ENCODE data around the gene KLK13.

The KLK13 gene

GRCh38 chr19:51019544-51019925 lies 45.4 kb downstream of the KLK13 start, which contains the start of gene KLK10:
Gene KLK10, minus strand, starts transcription at chr19:51019709. Its CDS starts 579 bp downstream, at chr19:51019130.
- no peak for DNase-seq (ENCODE audit: low read depth, low spot score)

GRCh38 chr19:51018745-51019543 lies 45.9 kb downstream of the KLK13 start:
- DNase-seq (ENCODE audit: low read depth, low spot score), result no peak

GRCh38 chr19:51016798-51017683 lies 47.9 kb downstream of the KLK13 start:
- peak; percentile 16 for DNase-seq (ENCODE audit: low read depth, low spot score)

- no peak for DNase-seq (ENCODE audit: low read depth, low spot score)
Observed at GRCh38 chr19:51015691-51016267, 49.1 kb downstream of the KLK13 start.

GRCh38 chr19:51014242-51014641 lies 50.6 kb downstream of the KLK13 start:
- no peak for DNase-seq (ENCODE audit: low read depth, low spot score)

GRCh38 chr19:51012661-51013190 lies 52.2 kb downstream of the KLK13 start:
- no peak for DNase-seq (ENCODE audit: low read depth, low spot score)

- DNase-seq (ENCODE audit: low read depth, low spot score), result no peak
Observed at GRCh38 chr19:51010066-51010795, 54.7 kb downstream of the KLK13 start.

- DNase-seq (ENCODE audit: low read depth, low spot score), result no peak
Observed at GRCh38 chr19:51009061-51009891, 55.6 kb downstream of the KLK13 start.

- no peak for DNase-seq (ENCODE audit: low read depth, low spot score)
Observed at GRCh38 chr19:51007488-51007887, 57.4 kb downstream of the KLK13 start.

GRCh38 chr19:51006406-51006805 lies 58.5 kb downstream of the KLK13 start:
- DNase-seq (ENCODE audit: low read depth, low spot score), result no peak

All from activated CD4-positive, CD25-positive, alpha-beta regulatory T cell treated with anti-CD3 and anti-CD28 coated beads, Interleukin-2, amount 50 U/mL, for 16 hours (primary cell).